WTC11 (cell line): ENCODE results near the gene NAT16. TPM values are rescaled to one million over a fixed set of nuclear protein-coding genes. Genes with fewer than 3 reads are reported as not detected.

ENCODE experiments used
- ATAC-seq: fragments of 200-7000 bp; cut with Tn5 transposase; 2 replicates; pipeline ENCODE4 v1.10.0; 2021; ENCODE audit warnings: mild to moderate bottlenecking, moderate library complexity
- CTCF ChIA-PET: fragments of 300-600 bp; sonication (Branson Sonifier 250); formaldehyde crosslinking; loops from one replicate; lab custom pipeline; 2021; ENCODE audit warnings: antibody characterized with exemption; lab: Charles Lee
- POLR2A ChIA-PET: fragments of 350-600 bp; sonication (Branson Sonifier 250); formaldehyde crosslinking; loops from one replicate; lab custom pipeline; 2021; ENCODE audit warnings: antibody characterized with exemption; lab: Charles Lee
- DNase-seq: peaks from one replicate; pipeline ENCODE4 v3.0.0; 2021; ENCODE audit warnings: low spot score
- H3K27ac Mint-ChIP-seq: 2 replicates; pipeline ENCODE4 v1.8.0; 2021; ENCODE audit warnings: mixed read lengths
- H3K27me3 Mint-ChIP-seq: 2 replicates; pipeline ENCODE4 v1.8.0; 2021; ENCODE audit warnings: low read depth, mild to moderate bottlenecking, moderate library complexity, mixed read lengths
- H3K36me3 Mint-ChIP-seq: 2 replicates; pipeline ENCODE4 v1.8.0; 2021; ENCODE audit warnings: mixed read lengths
- H3K4me1 Mint-ChIP-seq: 2 replicates; pipeline ENCODE4 v1.8.0; 2022; ENCODE audit warnings: mixed read lengths
- H3K4me3 Mint-ChIP-seq: 2 replicates; pipeline ENCODE4 v1.8.0; 2021; ENCODE audit warnings: mild to moderate bottlenecking, moderate library complexity, mixed read lengths
- H3K9me3 Mint-ChIP-seq: 2 replicates; pipeline ENCODE4 v1.8.0; 2021; ENCODE audit warnings: mixed read lengths
- CREM ChIP-seq: sonication (generic); formaldehyde crosslinking; IDR thresholded peaks from 2 replicates; pipeline ENCODE4 v1.8.1; 2022; ENCODE audit warnings: mild to moderate bottlenecking, missing genetic modification reagents, moderate library complexity
- EMX1 ChIP-seq: fragments of 250-450 bp; sonication (Bioruptor Pico); IDR thresholded peaks from 2 replicates; pipeline ENCODE4 v1.8.0; 2021; ENCODE audit warnings: mild to moderate bottlenecking
- GRHL2 ChIP-seq: fragments of 250-450 bp; sonication (Bioruptor Pico); IDR thresholded peaks from 2 replicates; pipeline ENCODE4 v1.8.0; 2022; ENCODE audit warnings: mild to moderate bottlenecking, moderate library complexity; ENCODE audit not compliant: insufficient replicate concordance, severe bottlenecking
- GTF2I ChIP-seq: fragments of 250-450 bp; sonication (Bioruptor Pico); conservative IDR thresholded peaks from 2 replicates; pipeline ENCODE4 v1.4.0; 2021; ENCODE audit warnings: mild to moderate bottlenecking
- HMGA2 ChIP-seq: fragments of 250-450 bp; sonication (Bioruptor Pico); IDR thresholded peaks from 2 replicates; pipeline ENCODE4 v1.4.0; 2021; ENCODE audit warnings: mild to moderate bottlenecking, moderate library complexity
- MXD4 ChIP-seq: fragments of 250-450 bp; sonication (Bioruptor Pico); IDR thresholded peaks from 2 replicates; pipeline ENCODE4 v1.8.0; 2021; ENCODE audit warnings: mild to moderate bottlenecking, moderate library complexity, borderline replicate concordance
- NR1H2 ChIP-seq: sonication (generic); formaldehyde crosslinking; IDR thresholded peaks from 2 replicates; pipeline ENCODE4 v1.9.0; 2021; ENCODE audit warnings: mild to moderate bottlenecking, moderate library complexity, missing genetic modification reagents
- NR3C1 ChIP-seq: sonication (generic); formaldehyde crosslinking; conservative IDR thresholded peaks from 2 replicates; pipeline ENCODE4 v1.8.1; 2023; ENCODE audit warnings: low read depth, mild to moderate bottlenecking, missing genetic modification reagents
- PRRX2 ChIP-seq: fragments of 250-450 bp; sonication (Bioruptor Pico); IDR thresholded peaks from 2 replicates; pipeline ENCODE4 v1.8.0; 2021; ENCODE audit warnings: mild to moderate bottlenecking
- SP1 ChIP-seq: sonication (generic); formaldehyde crosslinking; conservative IDR thresholded peaks from 2 replicates; pipeline ENCODE4 v1.8.1; 2022; ENCODE audit warnings: missing genetic modification reagents
- STAT6 ChIP-seq: sonication (generic); formaldehyde crosslinking; conservative IDR thresholded peaks from 2 replicates; pipeline ENCODE4 v1.8.1; 2023; ENCODE audit warnings: mild to moderate bottlenecking, low read depth, missing genetic modification reagents, moderate library complexity
- TCF7 ChIP-seq: sonication (generic); formaldehyde crosslinking; IDR thresholded peaks from 2 replicates; pipeline ENCODE4 v1.8.0; 2022; ENCODE audit warnings: mild to moderate bottlenecking, low read depth, missing genetic modification reagents, moderate library complexity
- USF1 ChIP-seq: sonication (generic); formaldehyde crosslinking; IDR thresholded peaks from 2 replicates; pipeline ENCODE4 v1.8.0; 2022; ENCODE audit warnings: mild to moderate bottlenecking, missing genetic modification reagents
- USF2 ChIP-seq: sonication (generic); formaldehyde crosslinking; IDR thresholded peaks from 2 replicates; pipeline ENCODE4 v1.8.1; 2023; ENCODE audit warnings: mild to moderate bottlenecking, missing genetic modification reagents, moderate library complexity
- ZBTB21 ChIP-seq: sonication (generic); formaldehyde crosslinking; IDR thresholded peaks from 2 replicates; pipeline ENCODE4 v1.8.1; 2023; ENCODE audit warnings: mild to moderate bottlenecking, missing genetic modification reagents, borderline replicate concordance
- ZBTB43 ChIP-seq: sonication (generic); formaldehyde crosslinking; IDR thresholded peaks from 2 replicates; pipeline ENCODE4 v1.8.1; 2023; ENCODE audit warnings: mild to moderate bottlenecking, missing genetic modification reagents
- ZNF121 ChIP-seq: sonication (generic); formaldehyde crosslinking; IDR thresholded peaks from 2 replicates; pipeline ENCODE4 v1.8.0; 2023; ENCODE audit warnings: missing genetic modification reagents
- ZNF138 ChIP-seq: sonication (generic); formaldehyde crosslinking; conservative IDR thresholded peaks from 2 replicates; pipeline ENCODE4 v1.8.1; 2022; ENCODE audit warnings: mild to moderate bottlenecking, moderate library complexity, missing genetic modification reagents
- ZNF232 ChIP-seq: sonication (generic); formaldehyde crosslinking; IDR thresholded peaks from 2 replicates; pipeline ENCODE4 v1.8.0; 2022; ENCODE audit warnings: mild to moderate bottlenecking, missing genetic modification reagents
- total RNA-seq: library from RNA; stranded (reverse); gene quantifications from 3 replicates; pipeline ENCODE4 v1.2.3, GENCODE V29; 2021
- TF ChIP-seq, protein P1 (sequence below): sonication (generic); formaldehyde crosslinking; IDR thresholded peaks from 2 replicates; pipeline ENCODE4 v1.8.0; 2022; ENCODE audit warnings: mild to moderate bottlenecking, missing genetic modification reagents
- TF ChIP-seq, protein P2 (sequence below): fragments of 250-450 bp; sonication (Bioruptor Pico); IDR thresholded peaks from 2 replicates; pipeline ENCODE4 v1.9.0; 2021; ENCODE audit warnings: mild to moderate bottlenecking, borderline replicate concordance
- TF ChIP-seq, protein P3 (sequence below): sonication (generic); formaldehyde crosslinking; IDR thresholded peaks from 2 replicates; pipeline ENCODE4 v1.8.0; 2023; ENCODE audit warnings: missing genetic modification reagents

Gene NAT16
- total RNA-seq, 1 experiment from 2014 or later: 0.39 TPM

DNA sequence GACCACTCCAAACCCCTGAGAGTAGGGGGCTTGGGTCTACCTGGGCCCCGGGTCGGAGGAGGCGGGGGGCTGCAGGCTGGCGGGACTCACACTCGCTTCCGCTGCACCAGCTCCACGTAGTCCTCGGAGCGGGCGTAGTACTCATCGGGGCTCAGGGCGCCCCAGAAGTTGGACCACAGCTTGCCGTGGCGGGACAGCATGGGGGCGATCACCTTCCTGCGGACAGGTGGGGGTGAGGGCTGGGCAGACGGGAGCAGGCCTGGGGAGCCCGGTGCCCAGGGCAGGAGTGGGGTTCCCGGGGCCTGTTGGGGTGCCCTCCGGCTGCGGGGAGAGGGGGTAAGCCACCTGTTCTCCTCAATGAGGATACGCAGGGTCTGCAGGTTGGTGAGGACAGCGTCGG, 31.4 kb upstream of the NAT16 start (continued):
- TF ChIP-seq ZBTB43 (CRISPR knock-in tag): no peak
- TF ChIP-seq EMX1: no peak
- no peak for TF ChIP-seq NR1H2 (CRISPR knock-in tag)
- no peak for TF ChIP-seq HMGA2 (CRISPR knock-in tag)
- TF ChIP-seq, protein P1, sequence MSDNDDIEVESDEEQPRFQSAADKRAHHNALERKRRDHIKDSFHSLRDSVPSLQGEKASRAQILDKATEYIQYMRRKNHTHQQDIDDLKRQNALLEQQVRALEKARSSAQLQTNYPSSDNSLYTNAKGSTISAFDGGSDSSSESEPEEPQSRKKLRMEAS (CRISPR knock-in tag): no peak

- ATAC-seq: no peak
- H3K4me1 Mint-ChIP-seq: no peaks in the 10 kb centered on the region
- H3K27me3 Mint-ChIP-seq: no peaks in the 10 kb centered on the region
- H3K4me3 Mint-ChIP-seq: no peak overlapping the region
- TF ChIP-seq, protein P1 (CRISPR knock-in tag): no peak
- TF ChIP-seq NR3C1 (CRISPR knock-in tag) (no peak), CREM (CRISPR knock-in tag) (no peak), SP1 (CRISPR knock-in tag) (no peak), GTF2I (no peak), STAT6 (no peak), ZNF121 (CRISPR knock-in tag) (no peak), USF1 (CRISPR knock-in tag) (no peak), PRRX2 (no peak), ZNF138 (CRISPR knock-in tag) (no peak), USF2 (CRISPR knock-in tag) (no peak), ZNF232 (CRISPR knock-in tag) (no peak), TCF7 (CRISPR knock-in tag) (no peak), MXD4 (no peak), GRHL2 (CRISPR knock-in tag) (no peak), ZBTB21 (CRISPR knock-in tag) (no peak)
- TF ChIP-seq, protein P2, sequence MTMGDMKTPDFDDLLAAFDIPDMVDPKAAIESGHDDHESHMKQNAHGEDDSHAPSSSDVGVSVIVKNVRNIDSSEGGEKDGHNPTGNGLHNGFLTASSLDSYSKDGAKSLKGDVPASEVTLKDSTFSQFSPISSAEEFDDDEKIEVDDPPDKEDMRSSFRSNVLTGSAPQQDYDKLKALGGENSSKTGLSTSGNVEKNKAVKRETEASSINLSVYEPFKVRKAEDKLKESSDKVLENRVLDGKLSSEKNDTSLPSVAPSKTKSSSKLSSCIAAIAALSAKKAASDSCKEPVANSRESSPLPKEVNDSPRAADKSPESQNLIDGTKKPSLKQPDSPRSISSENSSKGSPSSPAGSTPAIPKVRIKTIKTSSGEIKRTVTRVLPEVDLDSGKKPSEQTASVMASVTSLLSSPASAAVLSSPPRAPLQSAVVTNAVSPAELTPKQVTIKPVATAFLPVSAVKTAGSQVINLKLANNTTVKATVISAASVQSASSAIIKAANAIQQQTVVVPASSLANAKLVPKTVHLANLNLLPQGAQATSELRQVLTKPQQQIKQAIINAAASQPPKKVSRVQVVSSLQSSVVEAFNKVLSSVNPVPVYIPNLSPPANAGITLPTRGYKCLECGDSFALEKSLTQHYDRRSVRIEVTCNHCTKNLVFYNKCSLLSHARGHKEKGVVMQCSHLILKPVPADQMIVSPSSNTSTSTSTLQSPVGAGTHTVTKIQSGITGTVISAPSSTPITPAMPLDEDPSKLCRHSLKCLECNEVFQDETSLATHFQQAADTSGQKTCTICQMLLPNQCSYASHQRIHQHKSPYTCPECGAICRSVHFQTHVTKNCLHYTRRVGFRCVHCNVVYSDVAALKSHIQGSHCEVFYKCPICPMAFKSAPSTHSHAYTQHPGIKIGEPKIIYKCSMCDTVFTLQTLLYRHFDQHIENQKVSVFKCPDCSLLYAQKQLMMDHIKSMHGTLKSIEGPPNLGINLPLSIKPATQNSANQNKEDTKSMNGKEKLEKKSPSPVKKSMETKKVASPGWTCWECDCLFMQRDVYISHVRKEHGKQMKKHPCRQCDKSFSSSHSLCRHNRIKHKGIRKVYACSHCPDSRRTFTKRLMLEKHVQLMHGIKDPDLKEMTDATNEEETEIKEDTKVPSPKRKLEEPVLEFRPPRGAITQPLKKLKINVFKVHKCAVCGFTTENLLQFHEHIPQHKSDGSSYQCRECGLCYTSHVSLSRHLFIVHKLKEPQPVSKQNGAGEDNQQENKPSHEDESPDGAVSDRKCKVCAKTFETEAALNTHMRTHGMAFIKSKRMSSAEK: no peak
- TF ChIP-seq, protein P3, sequence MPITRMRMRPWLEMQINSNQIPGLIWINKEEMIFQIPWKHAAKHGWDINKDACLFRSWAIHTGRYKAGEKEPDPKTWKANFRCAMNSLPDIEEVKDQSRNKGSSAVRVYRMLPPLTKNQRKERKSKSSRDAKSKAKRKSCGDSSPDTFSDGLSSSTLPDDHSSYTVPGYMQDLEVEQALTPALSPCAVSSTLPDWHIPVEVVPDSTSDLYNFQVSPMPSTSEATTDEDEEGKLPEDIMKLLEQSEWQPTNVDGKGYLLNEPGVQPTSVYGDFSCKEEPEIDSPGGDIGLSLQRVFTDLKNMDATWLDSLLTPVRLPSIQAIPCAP (CRISPR knock-in tag): no peak
- H3K36me3 Mint-ChIP-seq: peaks cover 3% of the 10 kb centered on the region; the same call in 1 of the 2 replicates
- DNase-seq: no peak
- H3K27ac Mint-ChIP-seq: no peak overlapping the region
- ChIA-PET POLR2A (no interaction called here), CTCF (interaction anchor here (0.7 to 3.7 kb wide), 2 partner anchors 17 to 73 kb away, joined by 4 to 16 read pairs; no protein-coding TSS in a partner anchor)
- no peaks in the 10 kb centered on the region for H3K9me3 Mint-ChIP-seq
Observed at GRCh38 chr7:101210143-101210542, 30.1 kb upstream of the NAT16 start.
